ENCODE results near the gene NME9. TPM values are rescaled to one million over a fixed set of nuclear protein-coding genes. Genes with fewer than 3 reads are reported as not detected.

NME9 gene
- total RNA-seq, 1 experiment from 2014 or later = not detected

DNA sequence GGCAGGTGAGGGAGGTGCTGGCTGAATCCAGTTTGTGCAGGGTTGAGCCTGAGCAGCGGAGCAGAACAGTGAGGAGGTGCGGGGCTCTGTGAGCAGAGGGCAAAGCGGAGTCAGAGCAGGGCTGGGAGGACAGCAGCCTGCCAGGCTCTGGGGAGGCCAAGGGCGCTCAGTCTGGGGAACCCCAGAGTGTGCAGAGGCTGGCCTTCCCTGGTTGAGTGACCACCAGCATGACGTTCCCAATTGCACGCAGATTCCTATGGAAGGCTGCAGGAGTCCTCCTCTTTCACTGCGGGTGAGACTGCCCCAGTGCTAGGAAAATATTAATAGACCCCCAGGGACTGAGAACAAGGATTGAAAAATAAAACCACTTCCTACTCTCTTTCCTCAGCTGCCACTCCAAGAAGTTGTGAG lies 31.9 kb upstream of the NME9 start (continued):
- TF ChIP-seq, protein P1, sequence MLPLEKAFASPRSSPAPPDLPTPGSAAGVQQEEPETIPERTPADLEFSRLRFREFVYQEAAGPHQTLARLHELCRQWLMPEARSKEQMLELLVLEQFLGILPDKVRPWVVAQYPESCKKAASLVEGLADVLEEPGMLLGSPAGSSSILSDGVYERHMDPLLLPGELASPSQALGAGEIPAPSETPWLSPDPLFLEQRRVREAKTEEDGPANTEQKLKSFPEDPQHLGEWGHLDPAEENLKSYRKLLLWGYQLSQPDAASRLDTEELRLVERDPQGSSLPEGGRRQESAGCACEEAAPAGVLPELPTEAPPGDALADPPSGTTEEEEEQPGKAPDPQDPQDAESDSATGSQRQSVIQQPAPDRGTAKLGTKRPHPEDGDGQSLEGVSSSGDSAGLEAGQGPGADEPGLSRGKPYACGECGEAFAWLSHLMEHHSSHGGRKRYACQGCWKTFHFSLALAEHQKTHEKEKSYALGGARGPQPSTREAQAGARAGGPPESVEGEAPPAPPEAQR (CRISPR knock-in tag; IDR thresholded peaks at IDR 0.05) = no peak
- TF ChIP-seq ZNF263 (CRISPR knock-in tag; IDR thresholded peaks at IDR 0.05; ENCODE audit: low read depth) (no peak), ZBTB21 (CRISPR knock-in tag; IDR thresholded peaks at IDR 0.05; ENCODE audit: borderline replicate concordance) (no peak), TP53 (CRISPR knock-in tag; IDR thresholded peaks at IDR 0.05) (no peak)
- TF ChIP-seq, protein P2, sequence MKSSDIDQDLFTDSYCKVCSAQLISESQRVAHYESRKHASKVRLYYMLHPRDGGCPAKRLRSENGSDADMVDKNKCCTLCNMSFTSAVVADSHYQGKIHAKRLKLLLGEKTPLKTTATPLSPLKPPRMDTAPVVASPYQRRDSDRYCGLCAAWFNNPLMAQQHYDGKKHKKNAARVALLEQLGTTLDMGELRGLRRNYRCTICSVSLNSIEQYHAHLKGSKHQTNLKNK (CRISPR knock-in tag; IDR thresholded peaks at IDR 0.05) = no peak

DNA sequence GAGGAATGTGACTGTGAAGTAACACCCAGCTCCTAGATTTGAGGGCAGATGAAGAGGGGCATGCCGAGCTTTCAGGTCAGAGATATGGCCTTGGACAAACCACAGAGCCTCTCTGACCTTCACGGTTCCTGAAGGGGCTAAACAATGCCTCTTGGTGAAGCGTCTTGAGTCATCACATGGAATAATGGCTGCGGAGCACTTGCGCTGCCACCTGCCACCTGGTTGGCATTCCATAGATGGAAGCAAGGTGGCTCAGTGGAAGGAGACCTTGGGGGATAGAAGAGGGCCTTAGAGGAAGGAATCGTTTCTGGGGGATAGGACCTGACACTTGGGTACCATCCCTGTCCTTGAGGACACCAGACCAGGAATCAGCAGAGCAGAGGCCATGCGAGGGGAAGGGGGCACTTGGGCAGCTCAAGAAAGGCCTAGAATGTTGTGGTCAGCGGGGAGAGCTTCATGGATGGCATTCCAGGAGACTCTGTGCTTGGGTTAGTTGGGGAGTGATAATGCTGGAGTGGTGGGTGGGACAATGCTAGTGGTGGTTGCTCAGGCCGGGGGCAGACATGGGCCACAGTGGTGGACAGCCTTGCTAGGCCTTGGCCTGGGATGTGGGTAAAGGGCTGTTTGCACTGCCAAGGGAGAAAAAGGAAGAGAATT lies 31.3 kb upstream of the NME9 start:
- Mint-ChIP-seq H3K4me3 (no peak overlapping the region), H3K36me3 (no peaks in the 10 kb centered on the region), H3K27ac (no peak overlapping the region), H3K27me3 (ENCODE audit: low read depth) (no peaks in the 10 kb centered on the region), H3K4me1 (peaks cover 7% of the 10 kb centered on the region; the same call in 1 of the 2 replicates), H3K9me3 (no peaks in the 10 kb centered on the region)
- DNase-seq (ENCODE audit: low spot score) (no peak), ATAC-seq (no peak)
- POLR2A ChIA-PET = no interaction called here
- CTCF ChIA-PET = no interaction called here
- TF ChIP-seq, protein P3, sequence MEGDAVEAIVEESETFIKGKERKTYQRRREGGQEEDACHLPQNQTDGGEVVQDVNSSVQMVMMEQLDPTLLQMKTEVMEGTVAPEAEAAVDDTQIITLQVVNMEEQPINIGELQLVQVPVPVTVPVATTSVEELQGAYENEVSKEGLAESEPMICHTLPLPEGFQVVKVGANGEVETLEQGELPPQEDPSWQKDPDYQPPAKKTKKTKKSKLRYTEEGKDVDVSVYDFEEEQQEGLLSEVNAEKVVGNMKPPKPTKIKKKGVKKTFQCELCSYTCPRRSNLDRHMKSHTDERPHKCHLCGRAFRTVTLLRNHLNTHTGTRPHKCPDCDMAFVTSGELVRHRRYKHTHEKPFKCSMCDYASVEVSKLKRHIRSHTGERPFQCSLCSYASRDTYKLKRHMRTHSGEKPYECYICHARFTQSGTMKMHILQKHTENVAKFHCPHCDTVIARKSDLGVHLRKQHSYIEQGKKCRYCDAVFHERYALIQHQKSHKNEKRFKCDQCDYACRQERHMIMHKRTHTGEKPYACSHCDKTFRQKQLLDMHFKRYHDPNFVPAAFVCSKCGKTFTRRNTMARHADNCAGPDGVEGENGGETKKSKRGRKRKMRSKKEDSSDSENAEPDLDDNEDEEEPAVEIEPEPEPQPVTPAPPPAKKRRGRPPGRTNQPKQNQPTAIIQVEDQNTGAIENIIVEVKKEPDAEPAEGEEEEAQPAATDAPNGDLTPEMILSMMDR (IDR thresholded peaks at IDR 0.05) = no peak
- TF ChIP-seq EMX1 (CRISPR knock-in tag; IDR thresholded peaks at IDR 0.05) (no peak), ZNF423 (CRISPR knock-in tag; IDR thresholded peaks at IDR 0.05) (no peak), GRHL2 (CRISPR knock-in tag; IDR thresholded peaks at IDR 0.05; ENCODE audit: insufficient replicate concordance, severe bottlenecking) (no peak), FOXJ3 (CRISPR knock-in tag; IDR thresholded peaks at IDR 0.05; ENCODE audit: borderline replicate concordance) (no peak), RELA (CRISPR knock-in tag; IDR thresholded peaks at IDR 0.05; ENCODE audit: borderline replicate concordance) (no peak), ATF1 (CRISPR knock-in tag; IDR thresholded peaks at IDR 0.05) (no peak), ZNF416 (CRISPR knock-in tag; IDR thresholded peaks at IDR 0.05) (no peak)
- TF ChIP-seq, protein P4, sequence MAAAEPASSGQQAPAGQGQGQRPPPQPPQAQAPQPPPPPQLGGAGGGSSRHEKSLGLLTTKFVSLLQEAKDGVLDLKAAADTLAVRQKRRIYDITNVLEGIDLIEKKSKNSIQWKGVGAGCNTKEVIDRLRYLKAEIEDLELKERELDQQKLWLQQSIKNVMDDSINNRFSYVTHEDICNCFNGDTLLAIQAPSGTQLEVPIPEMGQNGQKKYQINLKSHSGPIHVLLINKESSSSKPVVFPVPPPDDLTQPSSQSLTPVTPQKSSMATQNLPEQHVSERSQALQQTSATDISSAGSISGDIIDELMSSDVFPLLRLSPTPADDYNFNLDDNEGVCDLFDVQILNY (CRISPR knock-in tag; IDR thresholded peaks at IDR 0.05) = no peak

DNA sequence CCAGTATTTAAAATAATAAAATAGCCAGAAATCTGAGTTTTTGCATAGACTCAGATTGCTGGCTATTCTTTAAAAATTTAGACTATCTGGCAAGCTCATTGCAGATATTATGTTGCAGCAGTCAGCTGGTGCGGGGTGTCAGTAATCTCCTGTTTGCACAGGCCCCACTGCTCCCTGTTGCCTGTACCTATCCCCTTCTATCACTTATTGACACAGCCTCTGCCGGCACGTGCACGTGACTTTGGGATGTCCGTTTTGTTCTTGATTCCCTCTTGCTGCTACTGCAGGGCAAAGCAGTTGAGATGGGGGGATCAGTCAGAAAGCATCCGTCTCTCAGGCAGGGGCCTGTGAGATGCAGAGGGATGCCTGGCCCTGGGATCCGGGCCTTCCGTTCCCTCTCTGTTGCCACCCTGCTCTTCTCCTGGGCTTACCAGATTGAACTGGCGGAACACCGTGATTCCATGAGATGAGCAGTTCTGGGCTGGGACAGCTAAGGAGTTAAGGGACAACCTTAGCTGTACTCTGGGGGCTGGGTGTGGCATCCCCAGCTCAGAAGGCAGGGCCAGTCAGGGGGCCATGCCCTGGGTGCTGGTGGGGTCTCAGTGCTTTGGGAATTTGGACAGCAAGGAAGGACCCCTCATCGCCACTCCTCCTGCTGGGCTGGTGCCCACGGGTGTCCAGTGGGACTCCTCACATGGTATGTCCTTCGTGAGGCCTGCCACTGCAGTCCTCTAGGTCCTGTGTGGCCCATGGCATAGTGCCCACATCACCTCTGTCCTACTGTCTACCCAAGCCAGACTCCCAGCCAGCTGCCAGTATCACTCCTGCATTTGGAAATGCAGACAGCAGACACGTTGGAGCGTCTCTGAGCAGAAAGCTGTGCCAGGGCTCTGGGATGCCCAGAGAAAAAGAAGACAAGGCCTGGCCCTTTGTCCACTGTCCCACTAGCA lies 30.5 kb upstream of the NME9 start:
- ATAC-seq = no peak
- no peak for DNase-seq (ENCODE audit: low spot score)
- POLR2A ChIA-PET = no interaction called here
- TF ChIP-seq ZNF317 (CRISPR knock-in tag; IDR thresholded peaks at IDR 0.05; ENCODE audit: borderline replicate concordance, low read depth) = no peak
- no peak for TF ChIP-seq ZBTB21 (CRISPR knock-in tag; IDR thresholded peaks at IDR 0.05; ENCODE audit: borderline replicate concordance)
- no peak for TF ChIP-seq ZNF263 (CRISPR knock-in tag; IDR thresholded peaks at IDR 0.05; ENCODE audit: low read depth)
- no peak for TF ChIP-seq SMAD4 (CRISPR knock-in tag; IDR thresholded peaks at IDR 0.05)
- no peak for TF ChIP-seq IRF2 (CRISPR knock-in tag; IDR thresholded peaks at IDR 0.05; ENCODE audit: borderline replicate concordance, low read depth)
- TF ChIP-seq TCF7 (CRISPR knock-in tag; IDR thresholded peaks at IDR 0.05; ENCODE audit: low read depth) = no peak
- no peak for TF ChIP-seq OVOL2 (CRISPR knock-in tag; IDR thresholded peaks at IDR 0.05; ENCODE audit: borderline replicate concordance)
- no peak for TF ChIP-seq ZNF423 (CRISPR knock-in tag; IDR thresholded peaks at IDR 0.05)
- TF ChIP-seq, protein P5, sequence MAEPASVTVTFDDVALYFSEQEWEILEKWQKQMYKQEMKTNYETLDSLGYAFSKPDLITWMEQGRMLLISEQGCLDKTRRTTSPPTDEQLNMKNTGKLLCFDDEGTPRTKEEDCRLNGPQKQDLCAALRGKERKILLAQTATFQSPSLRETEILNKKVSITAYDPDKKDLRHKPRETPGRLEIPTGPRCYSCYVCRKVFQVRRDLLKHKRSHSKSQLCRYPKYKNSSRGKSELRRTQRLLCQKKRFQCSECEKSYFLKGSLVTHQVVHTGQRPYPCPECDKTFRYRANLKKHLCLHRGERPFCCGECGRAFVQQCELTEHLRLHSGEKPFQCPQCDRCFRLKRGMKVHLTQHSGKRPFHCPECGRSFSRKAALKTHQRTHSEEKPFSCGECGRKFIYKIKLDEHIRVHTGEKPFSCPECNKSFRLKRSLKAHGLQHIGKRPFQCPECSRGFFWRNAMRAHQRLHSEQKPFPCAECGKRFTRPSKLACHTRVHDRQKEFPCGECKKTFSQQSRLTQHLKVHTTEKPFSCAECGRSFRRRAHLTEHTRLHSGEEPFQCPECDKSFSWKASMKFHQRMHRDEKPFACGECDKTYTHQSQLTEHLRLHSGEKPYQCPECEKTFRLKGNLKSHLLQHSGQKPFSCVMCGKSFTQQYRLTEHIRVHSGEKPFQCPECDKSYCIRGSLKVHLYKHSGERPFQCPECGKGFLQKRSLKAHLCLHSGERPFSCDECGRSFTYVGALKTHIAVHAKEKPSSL (CRISPR knock-in tag; conservative IDR thresholded peaks at IDR 0.05) = no peak
- no peak for TF ChIP-seq GABPB1 (CRISPR knock-in tag; IDR thresholded peaks at IDR 0.05)
- TF ChIP-seq, protein P6, sequence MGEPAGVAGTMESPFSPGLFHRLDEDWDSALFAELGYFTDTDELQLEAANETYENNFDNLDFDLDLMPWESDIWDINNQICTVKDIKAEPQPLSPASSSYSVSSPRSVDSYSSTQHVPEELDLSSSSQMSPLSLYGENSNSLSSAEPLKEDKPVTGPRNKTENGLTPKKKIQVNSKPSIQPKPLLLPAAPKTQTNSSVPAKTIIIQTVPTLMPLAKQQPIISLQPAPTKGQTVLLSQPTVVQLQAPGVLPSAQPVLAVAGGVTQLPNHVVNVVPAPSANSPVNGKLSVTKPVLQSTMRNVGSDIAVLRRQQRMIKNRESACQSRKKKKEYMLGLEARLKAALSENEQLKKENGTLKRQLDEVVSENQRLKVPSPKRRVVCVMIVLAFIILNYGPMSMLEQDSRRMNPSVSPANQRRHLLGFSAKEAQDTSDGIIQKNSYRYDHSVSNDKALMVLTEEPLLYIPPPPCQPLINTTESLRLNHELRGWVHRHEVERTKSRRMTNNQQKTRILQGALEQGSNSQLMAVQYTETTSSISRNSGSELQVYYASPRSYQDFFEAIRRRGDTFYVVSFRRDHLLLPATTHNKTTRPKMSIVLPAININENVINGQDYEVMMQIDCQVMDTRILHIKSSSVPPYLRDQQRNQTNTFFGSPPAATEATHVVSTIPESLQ (CRISPR knock-in tag; IDR thresholded peaks at IDR 0.05) = no peak
- no peak for TF ChIP-seq TP53 (CRISPR knock-in tag; IDR thresholded peaks at IDR 0.05)

More for the DNA sequence above, 30.5 kb upstream of the NME9 start:
- no peaks in the 10 kb centered on the region for H3K27me3 Mint-ChIP-seq (ENCODE audit: low read depth)
- no peaks in the 10 kb centered on the region for H3K9me3 Mint-ChIP-seq
- H3K4me3 Mint-ChIP-seq = no peak overlapping the region
- H3K36me3 Mint-ChIP-seq = no peaks in the 10 kb centered on the region
- H3K27ac Mint-ChIP-seq = no peak overlapping the region
- peaks cover 7% of the 10 kb centered on the region; the same call in 1 of the 2 replicates for H3K4me1 Mint-ChIP-seq
- CTCF ChIA-PET = no interaction called here
